ENCODE results near the gene NFILZ.

GRCh38 chr19:8673276-8673891 is 43.0 kb downstream of the NFILZ start:
- no peak for TF ChIP-seq CTCF (conservative IDR thresholded peaks at IDR 0.05)
- TF ChIP-seq ZFX (IDR thresholded peaks at IDR 0.05), result no peak

Data from C4-2B (cell line).